Measurements from ENCODE around the gene EIF4G3.

EIF4G3 gene

DNA sequence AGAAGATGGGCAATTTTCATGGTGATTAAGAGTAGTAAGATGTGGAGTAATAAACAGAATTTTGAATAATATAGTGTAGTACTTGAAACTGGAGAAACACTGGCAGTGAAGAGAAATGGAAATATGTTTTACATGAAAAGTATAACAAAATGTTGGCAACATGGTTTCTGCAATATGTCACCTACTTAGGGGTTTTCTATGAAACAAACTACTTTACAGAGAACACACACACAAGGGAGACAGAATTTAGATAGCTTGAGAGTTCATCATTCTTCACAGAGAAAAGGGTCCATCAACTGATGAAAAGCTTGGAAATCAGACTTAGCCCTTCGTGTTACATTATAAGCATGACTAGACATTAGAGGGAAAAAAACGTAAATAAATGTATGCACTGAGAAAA, 135.2 kb downstream of the EIF4G3 start:
- DNase-seq (ENCODE audit: low spot score) (no peak), ATAC-seq (ENCODE audit: low read depth) (no peak)
- Histone ChIP-seq H3K4me3 (ENCODE audit: severe bottlenecking) (no peak overlapping the region), H3K27me3 (ENCODE audit: insufficient read depth, poor library complexity, severe bottlenecking) (no peaks in the 10 kb centered on the region), H3K9me3 (ENCODE audit: severe bottlenecking) (no peaks in the 10 kb centered on the region), H3K27ac (ENCODE audit: poor library complexity, severe bottlenecking) (no peak overlapping the region), H3K4me1 (ENCODE audit: insufficient read depth, poor library complexity, severe bottlenecking) (no peaks in the 10 kb centered on the region), H3K36me3 (ENCODE audit: low read depth) (no peaks in the 10 kb centered on the region)
- TF ChIP-seq, protein P1, sequence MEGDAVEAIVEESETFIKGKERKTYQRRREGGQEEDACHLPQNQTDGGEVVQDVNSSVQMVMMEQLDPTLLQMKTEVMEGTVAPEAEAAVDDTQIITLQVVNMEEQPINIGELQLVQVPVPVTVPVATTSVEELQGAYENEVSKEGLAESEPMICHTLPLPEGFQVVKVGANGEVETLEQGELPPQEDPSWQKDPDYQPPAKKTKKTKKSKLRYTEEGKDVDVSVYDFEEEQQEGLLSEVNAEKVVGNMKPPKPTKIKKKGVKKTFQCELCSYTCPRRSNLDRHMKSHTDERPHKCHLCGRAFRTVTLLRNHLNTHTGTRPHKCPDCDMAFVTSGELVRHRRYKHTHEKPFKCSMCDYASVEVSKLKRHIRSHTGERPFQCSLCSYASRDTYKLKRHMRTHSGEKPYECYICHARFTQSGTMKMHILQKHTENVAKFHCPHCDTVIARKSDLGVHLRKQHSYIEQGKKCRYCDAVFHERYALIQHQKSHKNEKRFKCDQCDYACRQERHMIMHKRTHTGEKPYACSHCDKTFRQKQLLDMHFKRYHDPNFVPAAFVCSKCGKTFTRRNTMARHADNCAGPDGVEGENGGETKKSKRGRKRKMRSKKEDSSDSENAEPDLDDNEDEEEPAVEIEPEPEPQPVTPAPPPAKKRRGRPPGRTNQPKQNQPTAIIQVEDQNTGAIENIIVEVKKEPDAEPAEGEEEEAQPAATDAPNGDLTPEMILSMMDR (IDR thresholded peaks at IDR 0.05; ENCODE audit: poor library complexity, severe bottlenecking), result no peak

- H3K36me3 ChIP-seq (ENCODE audit: low read depth), result no peaks in the 10 kb centered on the region
- DNase-seq (ENCODE audit: low spot score) (no peak), ATAC-seq (ENCODE audit: low read depth) (no peak)
- H3K27ac ChIP-seq (ENCODE audit: poor library complexity, severe bottlenecking), result no peak overlapping the region
- no peaks in the 10 kb centered on the region for H3K27me3 ChIP-seq (ENCODE audit: insufficient read depth, poor library complexity, severe bottlenecking)
- TF ChIP-seq, protein P1 (IDR thresholded peaks at IDR 0.05; ENCODE audit: poor library complexity, severe bottlenecking), result no peak
- H3K4me3 ChIP-seq (ENCODE audit: severe bottlenecking), result no peak overlapping the region
- H3K9me3 ChIP-seq (ENCODE audit: severe bottlenecking), result peaks cover 1% of the 10 kb centered on the region
- H3K4me1 ChIP-seq (ENCODE audit: insufficient read depth, poor library complexity, severe bottlenecking), result no peaks in the 10 kb centered on the region
Observed at GRCh38 chr1:21037091-21037490, 139.6 kb downstream of the EIF4G3 start.

DNA sequence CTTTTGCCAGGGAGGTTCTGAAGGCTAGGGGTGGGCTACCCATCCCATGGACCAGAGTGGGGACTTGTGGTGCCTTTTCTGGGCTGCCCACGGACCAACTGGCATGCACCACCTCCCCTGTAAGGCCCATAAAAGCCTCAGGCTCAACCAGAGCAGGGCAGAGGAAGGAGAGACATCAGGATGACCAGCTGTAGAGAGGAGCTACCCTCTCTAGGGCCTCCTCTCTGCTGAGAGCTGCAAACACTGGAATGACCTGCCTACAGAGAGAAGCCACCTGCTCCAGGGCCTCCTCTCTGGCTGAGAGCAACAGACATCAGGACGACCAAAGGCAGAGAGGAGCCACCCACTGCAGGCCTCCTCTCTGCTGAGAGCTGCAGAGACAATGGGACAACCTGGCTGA, 140.9 kb downstream of the EIF4G3 start:
- ATAC-seq (ENCODE audit: low read depth), result no peak

GRCh38 chr1:21034725-21035628, 141.7 kb downstream of the EIF4G3 start:
- TF ChIP-seq, protein P1 (IDR thresholded peaks at IDR 0.05; ENCODE audit: poor library complexity, severe bottlenecking), result no peak
- Histone ChIP-seq H3K27ac (ENCODE audit: poor library complexity, severe bottlenecking) (no peak overlapping the region), H3K4me3 (ENCODE audit: severe bottlenecking) (no peak overlapping the region), H3K36me3 (ENCODE audit: low read depth) (no peaks in the 10 kb centered on the region), H3K27me3 (ENCODE audit: insufficient read depth, poor library complexity, severe bottlenecking) (no peaks in the 10 kb centered on the region), H3K9me3 (ENCODE audit: severe bottlenecking) (peaks cover 1% of the 10 kb centered on the region), H3K4me1 (ENCODE audit: insufficient read depth, poor library complexity, severe bottlenecking) (no peaks in the 10 kb centered on the region)
- ATAC-seq (ENCODE audit: low read depth) (no peak), DNase-seq (ENCODE audit: low spot score) (no peak)

More for the DNA sequence above, 140.9 kb downstream of the EIF4G3 start:
- DNase-seq (ENCODE audit: low spot score), result no peak
- no peaks in the 10 kb centered on the region for H3K27me3 ChIP-seq (ENCODE audit: insufficient read depth, poor library complexity, severe bottlenecking)
- no peak overlapping the region for H3K4me3 ChIP-seq (ENCODE audit: severe bottlenecking)
- H3K36me3 ChIP-seq (ENCODE audit: low read depth), result no peaks in the 10 kb centered on the region
- H3K4me1 ChIP-seq (ENCODE audit: insufficient read depth, poor library complexity, severe bottlenecking), result no peaks in the 10 kb centered on the region
- no peak overlapping the region for H3K27ac ChIP-seq (ENCODE audit: poor library complexity, severe bottlenecking)
- TF ChIP-seq, protein P1 (IDR thresholded peaks at IDR 0.05; ENCODE audit: poor library complexity, severe bottlenecking), result no peak
- peaks cover 1% of the 10 kb centered on the region for H3K9me3 ChIP-seq (ENCODE audit: severe bottlenecking)

DNA sequence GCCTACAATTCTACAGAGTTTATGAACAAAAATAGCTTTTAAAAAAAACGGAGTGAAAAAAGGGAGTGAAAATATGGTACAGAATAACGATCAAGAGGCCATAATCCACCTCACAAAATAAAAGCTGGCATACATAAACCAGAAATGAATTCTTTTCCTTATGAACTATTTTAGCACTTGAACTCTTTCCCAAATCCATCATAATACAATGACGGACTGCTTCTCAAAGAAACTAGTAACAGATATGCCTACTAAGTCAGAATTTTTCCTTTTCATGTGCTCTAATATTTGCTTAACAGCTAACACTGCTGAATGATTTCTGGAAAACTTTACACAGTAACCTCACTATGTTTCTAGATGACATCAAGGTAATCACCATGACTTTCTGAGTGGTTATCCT, 144.0 kb downstream of the EIF4G3 start:
- Histone ChIP-seq H3K27me3 (ENCODE audit: insufficient read depth, poor library complexity, severe bottlenecking) (no peaks in the 10 kb centered on the region), H3K4me3 (ENCODE audit: severe bottlenecking) (no peak overlapping the region), H3K9me3 (ENCODE audit: severe bottlenecking) (peaks cover 1% of the 10 kb centered on the region), H3K27ac (ENCODE audit: poor library complexity, severe bottlenecking) (no peak overlapping the region), H3K36me3 (ENCODE audit: low read depth) (no peaks in the 10 kb centered on the region), H3K4me1 (ENCODE audit: insufficient read depth, poor library complexity, severe bottlenecking) (no peaks in the 10 kb centered on the region)
- ATAC-seq (ENCODE audit: low read depth), result no peak
- DNase-seq (ENCODE audit: low spot score), result no peak
- TF ChIP-seq, protein P1 (IDR thresholded peaks at IDR 0.05; ENCODE audit: poor library complexity, severe bottlenecking), result no peak

Measured in RWPE2 (cell line).